CD14-positive monocyte (primary cell): ENCODE measurements around the gene CEND1. TPM values are rescaled to one million over a fixed set of nuclear protein-coding genes. Genes with fewer than 3 reads are reported as not detected.
A peak's percentile ranks its signal among the peaks of the same experiment; 100 is the strongest.

ENCODE experiments used
- DNase-seq, 3 donors: peaks; one replicate each; pipeline ENCODE4 v3.0.0-alpha.2; 2011 to 2022
- H2AFZ ChIP-seq: 2 replicates; pipeline ENCODE4 v1.6.0; 2012; ENCODE audit warnings: mild to moderate bottlenecking, low read depth, low read length, inconsistent platforms; ENCODE audit not compliant: insufficient read depth, poor library complexity, severe bottlenecking
- H3K27ac ChIP-seq, 2 donors: 1 replicate in 1 of 2; 2 replicates in 1 of 2; pipeline ENCODE4 v1.5.1; 2012 to 2013; ENCODE audit warnings: low read length in 2 of 2, control low read depth in 1 of 2, inconsistent platforms in 1 of 2, low read depth in 1 of 2, mild to moderate bottlenecking in 1 of 2
- H3K27me3 ChIP-seq, 2 donors: one replicate each; pipeline versions ENCODE4 v1.6.0 to v1.6.1; 2011 to 2013; ENCODE audit warnings: low read length in 2 of 2; ENCODE audit not compliant: control insufficient read depth in 2 of 2, insufficient read depth in 2 of 2
- H3K36me3 ChIP-seq, 2 donors: replicated peaks in 1 of 2; 1 replicate in 1 of 2; 2 replicates in 1 of 2; pipeline versions ENCODE4 v1.5.1 to v1.6.1; 2012 to 2013; ENCODE audit warnings: low read length in 2 of 2, control low read depth in 1 of 2, inconsistent platforms in 1 of 2, mild to moderate bottlenecking in 1 of 2; ENCODE audit not compliant: insufficient read depth in 2 of 2, control insufficient read depth in 1 of 2
- H3K4me1 ChIP-seq, 2 donors: 1 replicate in 1 of 2; 2 replicates in 1 of 2; pipeline versions ENCODE4 v1.5.1 to v1.6.1; 2012 to 2013; ENCODE audit warnings: low read length in 2 of 2, control low read depth in 1 of 2, inconsistent platforms in 1 of 2, mild to moderate bottlenecking in 1 of 2, moderate library complexity in 1 of 2; ENCODE audit not compliant: insufficient read depth in 2 of 2, control insufficient read depth in 1 of 2
- H3K4me2 ChIP-seq: replicated peaks from 2 replicates; pipeline ENCODE3; 2012; ENCODE audit warnings: low read length, moderate library complexity, mild to moderate bottlenecking; ENCODE audit not compliant: poor library complexity, severe bottlenecking; ENCODE audit errors: extremely low read depth
- H3K4me3 ChIP-seq, 3 experiments: fragments of 200-600 bp in 1 of 3; sonication (generic) in 1 of 3; replicated peaks in 1 of 3; 1 replicate in 2 of 3; 2 replicates in 1 of 3; pipeline ENCODE4 v1.5.1; 2011 to 2013; ENCODE audit warnings: low read length in 3 of 3, mild to moderate bottlenecking in 3 of 3, control low read depth in 2 of 3, low read depth in 2 of 3, inconsistent platforms in 1 of 3, moderate library complexity in 1 of 3
- H3K79me2 ChIP-seq: 2 replicates; pipeline ENCODE4 v1.6.0; 2012; ENCODE audit warnings: mild to moderate bottlenecking, control low read depth, inconsistent platforms, low read length, moderate library complexity; ENCODE audit not compliant: insufficient read depth
- H3K9ac ChIP-seq: 2 replicates; pipeline ENCODE4 v1.6.0; 2017; ENCODE audit warnings: low read length, mild to moderate bottlenecking; ENCODE audit not compliant: insufficient read depth, poor library complexity, severe bottlenecking
- H3K9me3 ChIP-seq, 2 donors: replicated peaks in 1 of 2; 1 replicate in 1 of 2; 2 replicates in 1 of 2; pipeline versions ENCODE4 v1.5.1 to v1.6.1; 2012 to 2013; ENCODE audit warnings: low read length in 2 of 2, control low read depth in 1 of 2; ENCODE audit not compliant: control insufficient read depth in 1 of 2, insufficient read depth in 1 of 2
- H4K20me1 ChIP-seq: 2 replicates; pipeline ENCODE4 v1.6.0; 2012; ENCODE audit warnings: mild to moderate bottlenecking, low read length, control low read depth, moderate library complexity; ENCODE audit not compliant: insufficient read depth
- H3K27ac Mint-ChIP-seq, 7 donors: one replicate each; pipeline ENCODE4 v1.8.0; 2020; ENCODE audit warnings: mild to moderate bottlenecking in 7 of 7, mixed read lengths in 7 of 7, moderate library complexity in 6 of 7, inconsistent platforms in 2 of 7
- H3K27me3 Mint-ChIP-seq, 3 donors: one replicate each; pipeline ENCODE4 v1.8.0; 2021 to 2022; ENCODE audit warnings: low read depth in 3 of 3, mild to moderate bottlenecking in 3 of 3, mixed read lengths in 3 of 3, moderate library complexity in 3 of 3, inconsistent platforms in 1 of 3
- H3K36me3 Mint-ChIP-seq, 2 donors: one replicate each; pipeline ENCODE4 v1.8.0; 2020; ENCODE audit warnings: mixed read lengths in 2 of 2, inconsistent platforms in 1 of 2, mild to moderate bottlenecking in 1 of 2
- H3K4me1 Mint-ChIP-seq: one replicate; pipeline ENCODE4 v1.8.0; 2020; ENCODE audit warnings: mild to moderate bottlenecking, mixed read lengths
- H3K4me3 Mint-ChIP-seq, 2 donors: one replicate each; pipeline ENCODE4 v1.8.0; 2020; ENCODE audit warnings: mild to moderate bottlenecking in 2 of 2, mixed read lengths in 2 of 2, moderate library complexity in 1 of 2
- H3K9me3 Mint-ChIP-seq, 7 donors: one replicate each; pipeline ENCODE4 v1.8.0; 2020 to 2022; ENCODE audit warnings: mixed read lengths in 7 of 7, mild to moderate bottlenecking in 6 of 7, moderate library complexity in 6 of 7, inconsistent platforms in 2 of 7
- WGBS: methylation state at CpG from one replicate; pipeline ENCODE4 v1.1.5; 2013; ENCODE audit warnings: missing lambda C conversion rate; ENCODE audit not compliant: insufficient coverage; 5-methylcytosine and 5-hydroxymethylcytosine counted together
- intact Hi-C, 2 donors: fragments of 100-400 bp; cut with micrococcal nuclease; formaldehyde crosslinking; loops; one replicate each; pipeline versions ENCODE4 v1.15.0 to v1.15.1; 2023
- polyA plus RNA-seq, 3 donors: library from polyadenylated mRNA; depleted of rRNA in 1 of 3; unstranded in 2 of 3; stranded (reverse) in 1 of 3; fragments of 300-500 nt in 2 of 3; fragments of >200 nt in 1 of 3; fragmentation: Illumina TruSeq in 2 of 3; gene quantifications; 1 replicate in 2 of 3; 2 replicates in 1 of 3; pipeline ENCODE4 v1.2.3, GENCODE V29; 2012 to 2021
- TF ChIP-seq, protein P1 (sequence below): fragments of 200-600 bp; IDR thresholded peaks from one replicate; pipeline ENCODE4 v1.8.0; 2022; ENCODE audit warnings: antibody characterized with exemption, mild to moderate bottlenecking

Gene CEND1
- polyA plus RNA-seq, 3 donors: not detected

DNA sequence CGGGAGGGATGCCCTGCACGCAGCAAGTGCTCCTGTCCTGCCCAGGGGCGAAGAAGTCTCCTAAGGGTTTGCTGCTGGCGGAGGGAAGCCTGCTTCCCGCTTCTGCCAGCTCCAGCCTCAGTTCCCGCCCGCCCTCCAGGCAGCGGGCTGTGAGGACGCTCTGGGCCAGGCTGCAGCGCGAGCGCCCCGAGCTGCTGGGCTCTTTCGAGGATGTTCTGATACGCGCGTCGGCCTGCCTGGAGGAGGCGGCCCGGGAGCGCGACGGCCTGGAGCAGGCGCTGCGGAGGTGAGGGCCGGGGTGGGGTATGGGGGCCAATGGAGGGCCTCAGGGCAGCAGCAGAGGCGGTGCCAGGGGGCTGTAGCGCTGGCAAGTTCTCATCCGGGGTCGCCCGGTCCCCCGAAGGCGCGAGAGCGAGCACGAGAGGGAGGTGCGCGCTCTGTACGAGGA is 40.0 kb upstream of the CEND1 start:
- Histone ChIP-seq H3K9ac (peak overlapping the region; percentile 31), H4K20me1 (peaks cover 50% of the 10 kb centered on the region), H3K36me3 (peaks cover 6 to 10% of the 10 kb centered on the region in 2 donors), H3K4me1 (peaks cover 82 to 94% of the 10 kb centered on the region in 2 donors), H3K27ac (no peak overlapping the region), H3K9me3 (no peaks in the 10 kb centered on the region), H2AFZ (peak overlapping the region; percentile 54), H3K4me3 (peak overlapping the region; percentile 29 to 77 (median 43)), H3K79me2 (peaks cover 18% of the 10 kb centered on the region), H3K4me2 (peak overlapping the region; percentile 89), H3K27me3 (peaks cover 10 to 61% of the 10 kb centered on the region in 2 donors)
- WGBS: under 1% methylated on average over 39 of the region's 39 CpGs
- H3K4me1 Mint-ChIP-seq: peaks cover 70% of the 10 kb centered on the region
- peaks cover 0 to 18% (median 1%) of the 10 kb centered on the region in 7 donors for H3K9me3 Mint-ChIP-seq
- intact Hi-C loops: no loop called here
- H3K27ac Mint-ChIP-seq: no peak overlapping the region
- DNase-seq: no peak
- peaks cover 47 to 74% (median 52%) of the 10 kb centered on the region in 3 donors for H3K27me3 Mint-ChIP-seq
- TF ChIP-seq, protein P1, sequence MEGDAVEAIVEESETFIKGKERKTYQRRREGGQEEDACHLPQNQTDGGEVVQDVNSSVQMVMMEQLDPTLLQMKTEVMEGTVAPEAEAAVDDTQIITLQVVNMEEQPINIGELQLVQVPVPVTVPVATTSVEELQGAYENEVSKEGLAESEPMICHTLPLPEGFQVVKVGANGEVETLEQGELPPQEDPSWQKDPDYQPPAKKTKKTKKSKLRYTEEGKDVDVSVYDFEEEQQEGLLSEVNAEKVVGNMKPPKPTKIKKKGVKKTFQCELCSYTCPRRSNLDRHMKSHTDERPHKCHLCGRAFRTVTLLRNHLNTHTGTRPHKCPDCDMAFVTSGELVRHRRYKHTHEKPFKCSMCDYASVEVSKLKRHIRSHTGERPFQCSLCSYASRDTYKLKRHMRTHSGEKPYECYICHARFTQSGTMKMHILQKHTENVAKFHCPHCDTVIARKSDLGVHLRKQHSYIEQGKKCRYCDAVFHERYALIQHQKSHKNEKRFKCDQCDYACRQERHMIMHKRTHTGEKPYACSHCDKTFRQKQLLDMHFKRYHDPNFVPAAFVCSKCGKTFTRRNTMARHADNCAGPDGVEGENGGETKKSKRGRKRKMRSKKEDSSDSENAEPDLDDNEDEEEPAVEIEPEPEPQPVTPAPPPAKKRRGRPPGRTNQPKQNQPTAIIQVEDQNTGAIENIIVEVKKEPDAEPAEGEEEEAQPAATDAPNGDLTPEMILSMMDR: no peak
- H3K36me3 Mint-ChIP-seq: peaks cover 12 to 17% of the 10 kb centered on the region in 2 donors
- peak overlapping the region; percentile 78 to 92 for H3K4me3 Mint-ChIP-seq

DNA sequence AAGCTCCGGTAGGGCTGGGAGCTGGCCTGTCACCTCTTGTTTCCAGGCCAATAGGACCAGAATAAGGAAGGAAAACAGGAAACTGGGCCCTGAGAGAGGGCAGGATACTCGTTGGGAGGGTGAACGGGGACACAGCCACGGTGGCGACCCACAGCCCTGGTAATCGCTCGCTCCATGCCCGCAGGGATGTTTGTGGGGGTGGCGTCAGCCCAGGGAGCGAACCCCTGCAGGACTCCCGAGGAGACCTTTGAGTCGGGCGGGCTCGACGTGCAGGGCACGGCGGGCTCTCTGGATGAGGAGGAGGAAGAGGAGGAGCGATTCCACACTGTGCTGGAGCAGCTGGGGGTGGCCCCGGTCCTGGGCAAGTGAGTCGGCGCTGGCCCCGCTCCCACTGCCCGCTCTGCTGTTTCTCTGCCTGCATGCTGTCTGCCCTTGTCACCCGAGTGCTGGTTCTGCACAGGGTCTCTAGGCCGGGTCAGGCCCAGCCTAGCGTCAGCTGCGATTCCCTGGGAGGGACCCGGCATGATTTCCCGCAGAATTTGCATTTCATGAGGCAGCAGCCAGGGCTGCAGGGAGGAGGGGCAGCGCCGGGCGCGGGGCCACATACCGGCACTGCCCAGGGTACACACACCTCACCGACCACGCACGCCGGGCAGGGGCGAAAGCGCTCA is 39.4 kb upstream of the CEND1 start:
- H3K9me3 Mint-ChIP-seq: peaks cover 0 to 18% (median 1%) of the 10 kb centered on the region in 7 donors
- H3K9ac ChIP-seq: peak overlapping the region; percentile 31
- WGBS: 1% methylated on average over 39 of the region's 40 CpGs
- peaks cover 14% of the 10 kb centered on the region for H3K79me2 ChIP-seq
- peaks cover 64% of the 10 kb centered on the region for H3K4me1 Mint-ChIP-seq
- peaks cover 17 to 21% of the 10 kb centered on the region in 2 donors for H3K36me3 Mint-ChIP-seq
- peak overlapping the region in 2 of 7 donors; percentile 36 to 45 for H3K27ac Mint-ChIP-seq
- H3K27ac ChIP-seq: no peak overlapping the region
- H3K4me3 ChIP-seq: peak overlapping the region; percentile 29 to 77 (median 43)
- peak overlapping the region; percentile 54 for H2AFZ ChIP-seq
- no peaks in the 10 kb centered on the region for H3K9me3 ChIP-seq
- H3K4me3 Mint-ChIP-seq: peak overlapping the region; percentile 78 to 92
- peaks cover 47 to 69% (median 53%) of the 10 kb centered on the region in 3 donors for H3K27me3 Mint-ChIP-seq
- TF ChIP-seq, protein P1: no peak
- H3K4me1 ChIP-seq: peaks cover 76 to 89% of the 10 kb centered on the region in 2 donors
- intact Hi-C loops: no loop called here
- H3K27me3 ChIP-seq: peaks cover 10 to 56% of the 10 kb centered on the region in 2 donors
- peaks cover 9 to 16% of the 10 kb centered on the region in 2 donors for H3K36me3 ChIP-seq
- H4K20me1 ChIP-seq: peaks cover 50% of the 10 kb centered on the region
- peak overlapping the region; percentile 89 for H3K4me2 ChIP-seq
- no peak for DNase-seq
